Measurements from ENCODE around the gene CDK5R1. TPM values are rescaled to one million over a fixed set of nuclear protein-coding genes. Genes with fewer than 3 reads are reported as not detected.
A peak's percentile ranks its signal among the peaks of the same experiment; 100 is the strongest.

Gene CDK5R1
- total RNA-seq (1 to 10 TPM in 3 of 5 donors, under 1 TPM in 1, not detected in 1; 0.45 to 2.6 (median 1.9) TPM), polyA plus RNA-seq (1 to 10 TPM in 1 of 3 donors, under 1 TPM in 1, not detected in 1; 0.37 to 1.9 TPM)
- long read RNA-seq, donor 1, full-length matches to known transcripts, result 2 of 2 reads
- long read RNA-seq, donor 1, partial matches to known transcripts, result 0 of 2 reads
- long read RNA-seq, donor 1, other reads (novel, unspliced or antisense), result 0 of 2 reads
- long read RNA-seq, donor 2, full-length matches to known transcripts, result 4 of 4 reads
- long read RNA-seq, donor 2, partial matches to known transcripts, result 0 of 4 reads
- long read RNA-seq, donor 2, other reads (novel, unspliced or antisense), result 0 of 4 reads
- long read RNA-seq, donor 3, full-length matches to known transcripts, result 1 of 1 reads
- long read RNA-seq, donor 3, partial matches to known transcripts, result 0 of 1 reads
- long read RNA-seq, donor 3, other reads (novel, unspliced or antisense), result 0 of 1 reads
- long read RNA-seq, donor 4, result 0 reads
- long read RNA-seq, donor 5, full-length matches to known transcripts, result 2 of 2 reads
- long read RNA-seq, donor 5, partial matches to known transcripts, result 0 of 2 reads
- long read RNA-seq, donor 5, other reads (novel, unspliced or antisense), result 0 of 2 reads
- long read RNA-seq, donor 6, full-length matches to known transcripts, result 1 of 1 reads
- long read RNA-seq, donor 6, partial matches to known transcripts, result 0 of 1 reads
- long read RNA-seq, donor 6, other reads (novel, unspliced or antisense), result 0 of 1 reads
- long read RNA-seq, donor 7, result 0 reads
- long read RNA-seq, donor 8, result 0 reads
- long read RNA-seq, donor 9, full-length matches to known transcripts, result 1 of 1 reads
- long read RNA-seq, donor 9, partial matches to known transcripts, result 0 of 1 reads
- long read RNA-seq, donor 9, other reads (novel, unspliced or antisense), result 0 of 1 reads
- long read RNA-seq, donor 10, full-length matches to known transcripts, result 1 of 1 reads
- long read RNA-seq, donor 10, partial matches to known transcripts, result 0 of 1 reads
- long read RNA-seq, donor 10, other reads (novel, unspliced or antisense), result 0 of 1 reads

GRCh38 chr17:32486701-32487472, at the start of gene CDK5R1:
Gene CDK5R1 (plus strand): TSS chr17:32486993. CDS start chr17:32487621, 628 bp downstream.
- DNase-seq, result peak; percentile 74 to 94
- H3K27ac ChIP-seq, result peak within 1 kb of the TSS; percentile 74 to 85 (median 82)
- no peaks in the 10 kb centered on the region for H3K27me3 ChIP-seq
- H3K4me3 ChIP-seq, result peak within 1 kb of the TSS; percentile 55 to 80 (median 64)
- H3K36me3 ChIP-seq, result peaks cover 1 to 12% (median 9%) of the 10 kb centered on the region in 4 donors
- peaks cover 21 to 54% (median 34%) of the 10 kb centered on the region in 4 donors for H3K4me1 ChIP-seq
- no peaks in the 10 kb centered on the region for H3K9me3 ChIP-seq
- TF ChIP-seq, protein P1, sequence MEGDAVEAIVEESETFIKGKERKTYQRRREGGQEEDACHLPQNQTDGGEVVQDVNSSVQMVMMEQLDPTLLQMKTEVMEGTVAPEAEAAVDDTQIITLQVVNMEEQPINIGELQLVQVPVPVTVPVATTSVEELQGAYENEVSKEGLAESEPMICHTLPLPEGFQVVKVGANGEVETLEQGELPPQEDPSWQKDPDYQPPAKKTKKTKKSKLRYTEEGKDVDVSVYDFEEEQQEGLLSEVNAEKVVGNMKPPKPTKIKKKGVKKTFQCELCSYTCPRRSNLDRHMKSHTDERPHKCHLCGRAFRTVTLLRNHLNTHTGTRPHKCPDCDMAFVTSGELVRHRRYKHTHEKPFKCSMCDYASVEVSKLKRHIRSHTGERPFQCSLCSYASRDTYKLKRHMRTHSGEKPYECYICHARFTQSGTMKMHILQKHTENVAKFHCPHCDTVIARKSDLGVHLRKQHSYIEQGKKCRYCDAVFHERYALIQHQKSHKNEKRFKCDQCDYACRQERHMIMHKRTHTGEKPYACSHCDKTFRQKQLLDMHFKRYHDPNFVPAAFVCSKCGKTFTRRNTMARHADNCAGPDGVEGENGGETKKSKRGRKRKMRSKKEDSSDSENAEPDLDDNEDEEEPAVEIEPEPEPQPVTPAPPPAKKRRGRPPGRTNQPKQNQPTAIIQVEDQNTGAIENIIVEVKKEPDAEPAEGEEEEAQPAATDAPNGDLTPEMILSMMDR (IDR thresholded peaks at IDR 0.05), result no peak
- TF ChIP-seq POLR2A (IDR thresholded peaks at IDR 0.05), result no peak
- TF ChIP-seq EP300 (IDR thresholded peaks at IDR 0.05), result no peak
- TF ChIP-seq POLR2AphosphoS5 (IDR thresholded peaks at IDR 0.05), result no peak
- intact Hi-C loops (cut with DNase I; ENCODE audit: low total_unique reads), result no loop called here
- WGBS, 5 donors, result 0 to 1% (median 0%) methylated on average over 84 to 131 of the region's 135 CpGs; no CpG with 5 or more reads in 2 of the 5 donors

DNA sequence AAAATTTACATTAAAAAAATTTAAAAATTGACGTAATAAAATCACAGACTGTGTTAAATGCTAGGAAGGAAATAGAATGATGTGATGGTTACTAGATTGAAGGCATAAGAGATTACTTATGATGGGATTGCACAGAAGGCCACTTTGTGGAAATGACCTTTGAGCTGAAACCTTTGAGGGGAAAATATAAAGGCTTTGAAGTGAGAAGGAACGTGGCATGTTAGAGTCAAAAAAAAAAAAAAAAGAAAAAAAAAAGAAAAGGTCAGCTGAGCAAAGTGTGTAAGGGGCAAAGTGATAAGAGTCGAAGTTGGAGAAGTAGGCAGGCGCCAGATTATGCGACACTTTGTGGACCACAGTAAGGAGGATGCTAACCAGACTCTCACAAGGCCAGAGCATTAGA, 46.1 kb upstream of the CDK5R1 start:
- WGBS, 5 donors, result 49 to 68% (median 51%) methylated on average over 5 of the region's 5 CpGs
- TF ChIP-seq EP300 (IDR thresholded peaks at IDR 0.05), result no peak
- no peak for TF ChIP-seq POLR2A (IDR thresholded peaks at IDR 0.05)
- TF ChIP-seq, protein P1 (IDR thresholded peaks at IDR 0.05), result no peak
- TF ChIP-seq POLR2AphosphoS5 (IDR thresholded peaks at IDR 0.05), result no peak
- Histone ChIP-seq H3K4me1 (peaks cover 4 to 16% (median 14%) of the 10 kb centered on the region in 4 donors), H3K27me3 (no peaks in the 10 kb centered on the region), H3K27ac (no peak overlapping the region), H3K4me3 (no peak overlapping the region), H3K9me3 (no peaks in the 10 kb centered on the region), H3K36me3 (no peaks in the 10 kb centered on the region)
- intact Hi-C loops (cut with DNase I; ENCODE audit: low total_unique reads), result no loop called here
- no peak for DNase-seq

DNA sequence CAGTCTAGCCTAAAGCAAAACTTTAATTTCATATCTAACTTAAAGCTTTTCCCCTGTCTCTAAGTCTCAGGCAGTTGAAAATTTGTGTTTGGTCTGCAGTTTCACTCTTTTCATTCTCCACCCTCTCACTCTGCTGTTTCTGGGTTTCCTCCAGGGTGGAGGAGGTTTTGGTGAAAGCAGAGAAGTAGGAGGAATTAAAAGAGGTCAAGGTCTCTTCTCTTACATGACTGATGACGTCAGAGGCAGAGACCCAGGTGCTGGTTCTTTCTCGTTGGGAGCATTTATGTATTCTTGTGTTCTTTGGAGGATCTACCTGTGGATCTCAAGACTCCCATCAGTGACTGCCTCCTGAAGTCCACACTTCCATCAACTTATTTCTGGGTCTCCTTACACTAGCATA, 44.9 kb upstream of the CDK5R1 start:
- Histone ChIP-seq H3K9me3 (no peaks in the 10 kb centered on the region), H3K4me1 (peaks cover 14 to 26% (median 24%) of the 10 kb centered on the region in 4 donors), H3K36me3 (peaks cover 0 to 2% (median under 1%) of the 10 kb centered on the region in 4 donors), H3K27me3 (no peaks in the 10 kb centered on the region), H3K27ac (no peak overlapping the region), H3K4me3 (no peak overlapping the region)
- TF ChIP-seq, protein P1 (IDR thresholded peaks at IDR 0.05), result no peak
- TF ChIP-seq POLR2AphosphoS5 (IDR thresholded peaks at IDR 0.05) (no peak), EP300 (IDR thresholded peaks at IDR 0.05) (no peak), POLR2A (IDR thresholded peaks at IDR 0.05) (no peak)
- WGBS, 5 donors, result 39 to 64% (median 48%) methylated on average over 2 of the region's 2 CpGs
- intact Hi-C loops (cut with DNase I; ENCODE audit: low total_unique reads), result no loop called here
- DNase-seq, result no peak

Measured in stomach (tissue), 19 donors.